Epithelial cell of proximal tubule (primary cell): ENCODE data around the gene ZDHHC13. TPM values are rescaled to one million over a fixed set of nuclear protein-coding genes. Genes with fewer than 3 reads are reported as not detected.

Experiments
- DNase-seq: peaks from one replicate; pipeline ENCODE4 v3.0.0-alpha.2; 2011; ENCODE audit warnings: low read depth
- H3K4me3 ChIP-seq: 2 replicates; pipeline ENCODE4 v1.5.1; 2011; ENCODE audit warnings: low read depth, mild to moderate bottlenecking, low read length
- total RNA-seq: library from RNA; depleted of rRNA; stranded (reverse); fragments of >200 nt; gene quantifications from 2 replicates; pipeline ENCODE4 v1.2.3, GENCODE V29; 2015
- TF ChIP-seq, protein P1 (sequence below): conservative IDR thresholded peaks from 2 replicates; pipeline ENCODE4 v1.5.1; 2012; ENCODE audit warnings: low read depth, mild to moderate bottlenecking, low read length

Gene ZDHHC13
- total RNA-seq, 1 donor from 2014 or later: 22.0 TPM

DNA sequence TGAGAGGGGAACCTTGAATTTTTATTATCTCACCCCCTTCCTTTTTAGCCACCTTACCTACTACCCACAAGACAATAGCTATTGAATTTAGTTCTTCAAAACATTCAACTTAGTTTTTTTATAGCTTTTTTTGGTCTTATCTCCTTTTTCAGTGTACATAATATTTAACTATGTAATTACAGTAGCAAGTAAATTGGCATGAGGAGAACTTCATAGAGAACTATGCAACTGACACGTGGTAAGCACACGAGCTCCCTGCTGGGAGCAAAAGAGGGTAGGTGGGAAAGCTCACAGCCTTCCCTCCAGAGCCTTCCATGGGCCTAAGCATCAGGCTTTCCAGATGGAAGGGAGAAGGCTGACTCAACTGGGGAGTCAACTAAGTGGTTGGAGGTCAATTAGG is 22.1 kb upstream of the ZDHHC13 start:
- no peak for DNase-seq
- H3K4me3 ChIP-seq: no peak overlapping the region
- TF ChIP-seq, protein P1, sequence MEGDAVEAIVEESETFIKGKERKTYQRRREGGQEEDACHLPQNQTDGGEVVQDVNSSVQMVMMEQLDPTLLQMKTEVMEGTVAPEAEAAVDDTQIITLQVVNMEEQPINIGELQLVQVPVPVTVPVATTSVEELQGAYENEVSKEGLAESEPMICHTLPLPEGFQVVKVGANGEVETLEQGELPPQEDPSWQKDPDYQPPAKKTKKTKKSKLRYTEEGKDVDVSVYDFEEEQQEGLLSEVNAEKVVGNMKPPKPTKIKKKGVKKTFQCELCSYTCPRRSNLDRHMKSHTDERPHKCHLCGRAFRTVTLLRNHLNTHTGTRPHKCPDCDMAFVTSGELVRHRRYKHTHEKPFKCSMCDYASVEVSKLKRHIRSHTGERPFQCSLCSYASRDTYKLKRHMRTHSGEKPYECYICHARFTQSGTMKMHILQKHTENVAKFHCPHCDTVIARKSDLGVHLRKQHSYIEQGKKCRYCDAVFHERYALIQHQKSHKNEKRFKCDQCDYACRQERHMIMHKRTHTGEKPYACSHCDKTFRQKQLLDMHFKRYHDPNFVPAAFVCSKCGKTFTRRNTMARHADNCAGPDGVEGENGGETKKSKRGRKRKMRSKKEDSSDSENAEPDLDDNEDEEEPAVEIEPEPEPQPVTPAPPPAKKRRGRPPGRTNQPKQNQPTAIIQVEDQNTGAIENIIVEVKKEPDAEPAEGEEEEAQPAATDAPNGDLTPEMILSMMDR: no peak

DNA sequence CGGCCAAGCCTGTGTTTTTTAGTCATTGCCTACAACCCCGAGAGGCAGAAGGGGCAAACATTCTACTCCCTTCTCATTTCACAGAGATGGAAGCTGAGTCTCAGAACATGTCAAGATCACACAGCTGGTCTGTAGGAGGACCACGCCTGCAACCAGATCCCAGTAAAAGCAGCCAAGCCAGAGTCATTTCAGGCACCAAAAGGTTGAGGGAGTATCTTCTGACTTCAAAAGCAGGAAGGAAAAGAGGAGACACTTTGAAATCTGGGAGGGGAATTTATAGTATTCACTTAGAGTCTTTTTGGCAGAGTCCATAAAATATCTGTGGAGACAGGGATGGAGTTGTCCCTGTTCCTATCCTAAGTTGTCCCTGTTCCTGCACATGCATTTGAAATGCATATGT is 17.9 kb upstream of the ZDHHC13 start:
- DNase-seq: no peak
- H3K4me3 ChIP-seq: no peak overlapping the region
- TF ChIP-seq, protein P1: no peak

DNA sequence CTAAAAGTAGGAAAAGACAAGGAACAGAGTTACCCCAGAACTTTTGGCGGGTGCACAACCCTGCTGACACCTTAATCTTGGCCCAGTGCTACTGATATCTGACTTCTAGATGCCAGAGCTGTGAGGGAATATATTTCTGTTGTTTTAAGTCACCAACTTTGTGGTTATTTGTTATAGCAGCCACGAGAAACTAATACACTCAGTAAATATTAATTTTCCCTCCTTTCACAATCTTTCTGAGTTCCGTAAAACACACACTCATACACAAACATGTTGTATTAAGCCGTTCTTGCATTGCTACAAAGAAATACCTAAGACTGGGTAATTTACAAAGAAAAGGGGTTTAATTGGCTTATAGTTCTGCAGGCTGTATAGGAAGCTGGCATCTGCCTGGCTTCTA is 16.1 kb upstream of the ZDHHC13 start:
- H3K4me3 ChIP-seq: no peak overlapping the region
- TF ChIP-seq, protein P1: no peak
- DNase-seq: no peak

DNA sequence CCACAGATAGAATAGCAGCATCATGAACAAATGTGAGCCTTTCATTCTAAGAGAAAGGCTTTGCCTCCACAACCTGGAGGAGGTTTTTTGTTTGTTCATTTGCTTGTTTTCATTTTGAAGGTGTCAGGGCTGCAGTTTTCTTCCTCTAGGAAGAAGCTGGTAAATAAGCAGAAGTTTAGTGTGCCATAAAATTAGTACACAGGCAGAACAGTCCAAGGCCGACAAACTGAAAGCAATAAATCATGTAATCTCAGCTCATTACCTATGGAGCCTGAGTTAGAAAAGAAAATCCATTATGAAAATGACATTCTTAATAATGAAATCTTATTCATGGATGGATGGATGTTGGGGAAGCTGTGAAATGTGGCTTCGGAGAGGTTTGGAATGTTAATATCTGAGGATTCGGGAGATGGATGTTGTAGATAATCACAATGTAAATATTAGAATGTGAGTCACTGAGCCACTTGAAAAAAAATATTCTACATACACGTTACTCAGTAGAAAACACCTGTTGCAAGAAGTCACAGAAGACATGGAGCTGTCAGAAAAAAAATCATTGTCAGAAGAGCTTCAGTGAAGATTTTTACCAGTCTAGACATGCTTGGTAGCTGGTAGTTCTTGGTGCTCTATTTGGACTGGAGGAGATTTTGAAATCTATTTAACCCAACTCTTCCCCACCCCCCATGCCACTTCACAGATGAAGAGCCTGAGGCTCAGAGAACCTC is 15.0 kb upstream of the ZDHHC13 start:
- no peak for DNase-seq
- TF ChIP-seq, protein P1: no peak
- no peak overlapping the region for H3K4me3 ChIP-seq

DNA sequence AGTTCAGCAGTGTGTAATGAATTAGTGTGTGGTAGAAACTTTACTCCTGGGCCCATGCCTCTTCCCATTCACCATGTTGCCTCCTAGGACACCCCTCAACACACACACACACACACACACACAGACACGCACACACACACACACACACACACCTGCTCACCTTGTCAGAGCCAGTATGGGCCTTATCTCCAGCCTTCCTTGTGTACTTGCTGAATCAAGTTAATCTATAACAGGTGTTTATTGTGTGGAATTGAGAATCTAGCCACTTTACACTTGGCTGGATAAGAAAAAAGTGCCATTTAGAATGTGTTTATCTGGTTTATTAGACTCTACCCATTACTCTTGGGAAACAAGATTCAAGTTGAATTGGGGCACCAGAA is 14.5 kb upstream of the ZDHHC13 start:
- no peak for DNase-seq
- no peak overlapping the region for H3K4me3 ChIP-seq
- TF ChIP-seq, protein P1: no peak

DNA sequence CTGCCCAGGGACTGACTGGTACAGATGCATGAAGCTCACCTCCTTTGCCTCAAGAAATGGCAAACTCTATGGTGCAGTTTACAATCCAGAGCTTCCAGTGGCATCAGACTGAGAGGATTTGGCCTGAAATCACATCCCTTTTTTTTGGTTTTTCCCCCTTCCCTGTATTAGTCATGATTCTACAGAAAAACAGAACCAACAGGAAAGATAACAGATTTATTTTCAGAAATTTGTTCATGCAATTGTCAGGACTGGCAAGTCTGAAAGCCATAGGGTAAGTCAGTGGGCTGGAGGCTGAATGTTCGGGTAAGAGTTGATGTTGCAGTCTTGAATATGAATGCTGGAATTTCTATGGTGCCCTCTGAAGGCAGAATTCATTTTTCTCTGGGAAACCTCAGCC is 12.0 kb upstream of the ZDHHC13 start:
- no peak for DNase-seq
- no peak overlapping the region for H3K4me3 ChIP-seq
- TF ChIP-seq, protein P1: no peak

DNA sequence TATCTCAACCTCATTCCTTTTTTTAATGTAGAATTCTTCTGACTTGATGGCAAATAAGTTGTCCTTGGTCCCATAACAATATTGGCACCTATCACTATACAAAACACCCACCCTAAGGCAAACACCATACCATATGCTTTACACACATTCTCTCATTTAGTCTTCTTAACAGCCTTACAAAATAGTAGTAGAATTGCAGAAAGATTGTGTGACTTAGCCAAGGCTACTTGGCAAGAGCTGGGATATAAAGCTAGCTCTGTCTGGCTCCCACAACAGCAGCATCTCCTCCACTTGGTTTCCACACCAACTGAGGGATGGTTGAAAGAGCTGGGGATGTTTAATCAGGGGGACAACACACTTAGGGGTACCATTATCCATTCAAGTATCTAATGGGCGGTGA is 9.8 kb upstream of the ZDHHC13 start:
- TF ChIP-seq, protein P1: no peak
- DNase-seq: no peak
- H3K4me3 ChIP-seq: no peak overlapping the region
